RPMI7951 (cell line): ENCODE measurements around the gene SFXN1. TPM values are rescaled to one million over a fixed set of nuclear protein-coding genes. Genes with fewer than 3 reads are reported as not detected.

Experiments
- DNase-seq: peaks from one replicate; pipeline ENCODE4 v3.0.0-alpha.2; 2012; ENCODE audit warnings: low read depth
- total RNA-seq: library from RNA; depleted of rRNA; stranded (reverse); fragments of >200 nt; shearing (Covaris generic); gene quantifications from 2 replicates; pipeline ENCODE4 v1.2.3, GENCODE V29; 2014; rRNA removed

The SFXN1 gene
- total RNA-seq, 1 experiment from 2014 or later = 103 TPM

DNA sequence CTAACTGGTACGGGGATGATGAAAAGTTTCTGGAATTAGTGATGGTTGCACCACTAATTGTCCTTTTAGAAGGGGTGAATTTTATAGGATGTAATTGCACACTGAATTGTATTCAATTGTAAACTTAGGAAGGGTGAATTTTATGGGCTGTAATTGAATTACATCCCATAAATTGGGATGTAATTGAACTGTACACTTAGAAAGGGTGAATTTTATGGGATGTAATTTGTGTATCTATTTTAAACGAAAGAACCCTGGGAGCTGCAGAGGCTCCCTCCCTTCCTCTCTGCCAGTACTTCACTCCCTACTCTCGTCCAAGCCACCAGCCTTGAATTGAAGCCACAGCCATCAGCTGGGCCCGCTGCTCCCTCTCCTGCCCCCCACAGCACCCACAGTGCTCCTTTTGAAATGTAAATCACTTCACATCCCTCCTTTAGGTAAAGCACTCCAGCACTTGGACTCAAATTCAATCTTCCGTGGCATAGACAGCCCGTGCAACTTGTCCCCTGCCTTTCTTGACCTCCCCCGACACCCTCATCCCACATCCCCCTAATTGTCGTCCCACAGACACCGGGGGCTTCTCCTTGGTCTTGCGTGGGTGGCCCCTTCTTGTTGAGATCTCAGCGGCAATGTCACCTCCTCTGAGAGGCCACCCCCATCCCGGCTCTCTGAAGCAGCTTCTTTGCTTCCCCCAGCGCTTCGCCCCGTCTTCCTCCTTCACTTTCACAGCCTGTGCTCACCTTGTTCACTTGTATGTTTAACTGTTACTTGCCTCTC is 95.3 kb downstream of the SFXN1 start:
- DNase-seq = no peak

DNA sequence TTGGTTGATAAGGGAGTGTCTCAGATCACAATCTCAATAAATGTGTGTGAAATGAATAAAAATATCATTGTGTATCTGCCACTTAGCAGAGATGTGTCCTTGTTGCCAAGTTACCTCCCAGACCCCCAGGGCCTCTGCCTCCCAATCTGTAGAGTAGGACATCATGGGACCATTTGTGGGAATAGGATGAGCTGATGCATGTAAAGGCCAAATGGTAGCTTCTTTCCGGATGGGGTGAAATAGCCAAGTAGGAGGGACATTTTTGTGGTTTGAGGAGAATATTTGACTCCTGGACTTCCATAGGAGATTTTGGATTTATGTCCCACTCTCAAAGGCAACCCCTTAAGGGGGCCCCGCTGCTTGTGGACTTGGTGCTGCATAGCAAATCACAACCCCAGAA is 96.9 kb downstream of the SFXN1 start:
- DNase-seq = peak; percentile 84

DNA sequence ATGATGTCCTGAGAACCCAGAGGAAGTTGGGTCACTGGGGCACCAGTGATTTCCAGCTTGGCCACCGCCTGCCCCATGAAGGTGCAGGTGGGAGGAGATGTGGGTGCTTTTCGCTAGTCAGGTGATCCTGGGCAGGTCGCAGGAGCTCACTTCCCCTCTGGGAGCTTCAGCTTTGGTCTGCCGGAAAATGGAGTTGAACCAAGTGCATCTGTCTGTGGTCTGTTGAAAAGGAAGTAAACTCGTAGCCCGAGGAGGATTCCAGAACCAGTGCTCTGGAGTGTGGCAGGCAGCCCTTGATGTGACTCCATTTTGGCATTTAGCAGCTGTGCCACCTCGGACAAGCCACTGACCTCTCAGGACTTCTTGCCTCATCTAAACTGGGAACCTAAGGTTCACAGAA is 97.7 kb downstream of the SFXN1 start:
- peak; percentile 56 for DNase-seq

DNA sequence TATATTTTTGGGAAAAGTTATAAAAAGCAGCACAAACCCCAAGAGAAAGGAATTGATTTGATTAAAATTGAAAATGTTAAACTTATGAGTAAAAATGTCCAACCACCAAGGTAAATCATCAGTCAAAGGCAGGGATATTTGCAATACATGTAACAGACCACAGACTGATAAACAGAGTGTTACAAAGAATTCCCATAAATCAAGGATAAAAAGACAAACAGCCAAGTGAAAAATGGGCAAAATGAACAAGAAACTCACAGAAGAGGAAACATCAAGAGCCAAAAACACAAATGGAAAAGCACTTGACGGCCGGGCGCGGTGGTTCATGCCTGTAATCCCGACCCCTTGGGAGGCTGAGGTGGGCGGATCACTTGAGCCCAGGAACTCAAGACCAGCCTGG is 98.2 kb downstream of the SFXN1 start:
- no peak for DNase-seq

Other genes with a start within 250 kb of the SFXN1 start
- gene DRD1, start 34.4 kb upstream of the SFXN1 start, total RNA-seq = not detected in 2 replicates
- gene HRH2, start 179.5 kb downstream of the SFXN1 start, total RNA-seq = 4.4 and 5.3 TPM in 2 replicates